Mucosa of descending colon (tissue), 3 donors: Measurements from ENCODE around the gene C11orf21. TPM values are rescaled to one million over a fixed set of nuclear protein-coding genes. Genes with fewer than 3 reads are reported as not detected.

ENCODE experiments used
- ATAC-seq: fragments of 200-7000 bp; cut with Tn5 transposase; one replicate; pipeline ENCODE4 v1.9.1; 2020; ENCODE audit warnings: mild to moderate bottlenecking, moderate library complexity
- DNase-seq, 3 donors: peaks; one replicate each; pipeline ENCODE4 v3.0.0-alpha.2; 2020
- H3K36me3 ChIP-seq: fragments of 200-600 bp; one replicate; pipeline ENCODE4 v1.8.0; 2021; ENCODE audit warnings: low read depth, mild to moderate bottlenecking
- H3K4me1 ChIP-seq: fragments of 200-600 bp; one replicate; pipeline ENCODE4 v1.8.0; 2021; ENCODE audit warnings: low read depth, mild to moderate bottlenecking
- H3K4me3 ChIP-seq: fragments of 200-600 bp; one replicate; pipeline ENCODE4 v1.8.0; 2021; ENCODE audit warnings: mild to moderate bottlenecking
- H3K9me3 ChIP-seq: fragments of 200-600 bp; one replicate; pipeline ENCODE4 v1.8.0; 2021; ENCODE audit warnings: mild to moderate bottlenecking
- intact Hi-C, 2 donors: fragments of 100-400 bp; cut with DNase I in 1 of 2; cut with micrococcal nuclease in 1 of 2; formaldehyde crosslinking; loops; one replicate each; pipeline versions ENCODE4 v1.11.0 to v1.11.1; 2022; cut with DNase I, micrococcal nuclease
- total RNA-seq, 3 donors: library from RNA; stranded (reverse); fragmentation: NEBNext Ultra II Directional in 2 of 3; extraction: Animal tissue kit (Norgen Biotek cat#: 25700) in 2 of 3; gene quantifications; one replicate each; pipeline versions ENCODE4 v1.2.1 to v1.2.4, GENCODE V29; 2021 to 2023
- TF ChIP-seq, protein P1 (sequence below): fragments of 200-600 bp; IDR thresholded peaks from one replicate; pipeline ENCODE4 v1.8.0; 2022; ENCODE audit warnings: antibody characterized with exemption, mild to moderate bottlenecking
- donor health status: DM: no; HTN: no; CAD: no; lungs with moderate emphysema.
- donor health status: DM: no; HTN: no; CAD: no.
- donor health status: DM: no; HTN: yes; CAD: no.

C11orf21 gene
- total RNA-seq, 3 donors from 2014 or later: 0.35 to 2.3 (median 1.9) TPM

DNA sequence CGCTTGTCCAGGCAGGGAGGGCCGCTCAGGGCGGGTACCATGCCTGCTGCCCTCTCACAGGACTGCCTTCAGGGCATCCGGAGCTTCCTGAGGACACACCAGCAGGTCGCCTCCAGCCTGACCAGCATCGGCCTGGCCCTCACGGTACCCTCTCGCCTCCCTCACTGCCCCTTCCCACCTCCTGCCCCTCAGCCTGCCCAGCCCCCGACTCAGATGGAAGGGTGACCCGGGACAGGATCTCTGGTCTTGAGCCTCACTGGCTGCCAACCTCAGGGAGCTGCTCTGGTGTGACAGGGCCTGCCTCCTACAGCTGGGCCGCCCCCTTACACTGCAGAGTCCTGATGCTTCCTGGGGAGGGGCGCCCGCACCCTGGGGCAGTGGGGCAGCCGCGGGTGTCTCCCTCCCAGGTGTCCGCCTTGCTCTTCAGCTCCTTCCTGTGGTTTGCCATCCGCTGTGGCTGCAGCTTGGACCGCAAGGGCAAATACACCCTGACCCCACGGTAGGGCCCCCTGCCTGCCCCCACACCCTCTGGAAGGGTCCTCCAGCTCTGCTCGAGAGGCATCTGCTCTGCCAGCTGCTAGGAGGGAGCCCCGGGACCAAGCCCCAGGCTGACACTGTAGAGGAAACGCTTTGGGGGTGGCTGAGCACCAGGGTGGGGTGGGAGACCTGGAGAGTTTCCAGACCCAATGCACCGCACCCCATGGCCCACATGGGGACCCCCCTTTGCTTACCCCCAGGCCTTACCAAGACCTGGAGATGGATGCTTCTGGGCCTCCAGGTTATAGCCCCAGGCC, 14.6 kb upstream of the C11orf21 start:
- no peaks in the 10 kb centered on the region for H3K9me3 ChIP-seq
- no peaks in the 10 kb centered on the region for H3K36me3 ChIP-seq
- DNase-seq (peak in 1 of 3 donors; percentile 49), ATAC-seq (no peak)
- intact Hi-C loops: no loop called here
- peaks cover 6% of the 10 kb centered on the region for H3K4me1 ChIP-seq
- TF ChIP-seq, protein P1, sequence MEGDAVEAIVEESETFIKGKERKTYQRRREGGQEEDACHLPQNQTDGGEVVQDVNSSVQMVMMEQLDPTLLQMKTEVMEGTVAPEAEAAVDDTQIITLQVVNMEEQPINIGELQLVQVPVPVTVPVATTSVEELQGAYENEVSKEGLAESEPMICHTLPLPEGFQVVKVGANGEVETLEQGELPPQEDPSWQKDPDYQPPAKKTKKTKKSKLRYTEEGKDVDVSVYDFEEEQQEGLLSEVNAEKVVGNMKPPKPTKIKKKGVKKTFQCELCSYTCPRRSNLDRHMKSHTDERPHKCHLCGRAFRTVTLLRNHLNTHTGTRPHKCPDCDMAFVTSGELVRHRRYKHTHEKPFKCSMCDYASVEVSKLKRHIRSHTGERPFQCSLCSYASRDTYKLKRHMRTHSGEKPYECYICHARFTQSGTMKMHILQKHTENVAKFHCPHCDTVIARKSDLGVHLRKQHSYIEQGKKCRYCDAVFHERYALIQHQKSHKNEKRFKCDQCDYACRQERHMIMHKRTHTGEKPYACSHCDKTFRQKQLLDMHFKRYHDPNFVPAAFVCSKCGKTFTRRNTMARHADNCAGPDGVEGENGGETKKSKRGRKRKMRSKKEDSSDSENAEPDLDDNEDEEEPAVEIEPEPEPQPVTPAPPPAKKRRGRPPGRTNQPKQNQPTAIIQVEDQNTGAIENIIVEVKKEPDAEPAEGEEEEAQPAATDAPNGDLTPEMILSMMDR: no peak
- H3K4me3 ChIP-seq: no peak overlapping the region

DNA sequence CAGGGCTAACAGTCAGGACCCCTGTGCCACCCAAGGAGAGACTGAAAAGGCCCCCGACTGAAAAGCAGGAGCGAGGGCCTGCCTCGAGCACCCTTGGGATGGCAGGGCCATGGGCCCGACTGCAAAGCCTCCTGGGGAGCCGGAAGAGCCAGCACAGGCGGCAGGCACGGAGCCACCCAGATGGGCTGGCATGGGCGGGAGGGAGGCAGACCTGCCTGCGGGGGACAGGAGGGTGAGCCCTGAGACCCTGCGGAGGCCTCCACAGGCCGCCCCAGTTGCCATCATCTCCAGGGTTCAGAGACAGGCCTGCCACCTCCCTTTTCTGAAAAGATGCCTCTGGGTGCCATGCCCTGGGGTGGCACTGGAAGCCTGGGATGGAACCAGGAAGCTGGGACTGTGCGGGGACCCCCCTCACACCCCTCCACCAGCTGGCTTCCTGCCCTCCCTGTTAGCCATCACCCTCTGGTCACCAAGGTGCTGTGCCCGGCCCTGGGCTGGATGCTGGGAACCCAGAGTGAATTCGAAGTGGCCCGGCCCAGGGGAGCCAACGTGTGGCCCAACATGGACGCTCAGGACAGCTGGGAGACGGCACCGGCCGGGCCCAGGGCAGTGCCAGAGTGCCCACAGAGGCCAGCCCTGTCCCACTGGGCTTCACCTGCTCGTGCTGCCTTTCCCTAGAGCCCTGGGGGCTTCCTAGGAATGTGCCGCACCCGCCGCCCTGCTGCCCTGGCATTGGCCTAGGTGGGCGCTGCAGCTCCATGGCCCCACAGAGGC, 13.9 kb upstream of the C11orf21 start:
- intact Hi-C loops: no loop called here

DNA sequence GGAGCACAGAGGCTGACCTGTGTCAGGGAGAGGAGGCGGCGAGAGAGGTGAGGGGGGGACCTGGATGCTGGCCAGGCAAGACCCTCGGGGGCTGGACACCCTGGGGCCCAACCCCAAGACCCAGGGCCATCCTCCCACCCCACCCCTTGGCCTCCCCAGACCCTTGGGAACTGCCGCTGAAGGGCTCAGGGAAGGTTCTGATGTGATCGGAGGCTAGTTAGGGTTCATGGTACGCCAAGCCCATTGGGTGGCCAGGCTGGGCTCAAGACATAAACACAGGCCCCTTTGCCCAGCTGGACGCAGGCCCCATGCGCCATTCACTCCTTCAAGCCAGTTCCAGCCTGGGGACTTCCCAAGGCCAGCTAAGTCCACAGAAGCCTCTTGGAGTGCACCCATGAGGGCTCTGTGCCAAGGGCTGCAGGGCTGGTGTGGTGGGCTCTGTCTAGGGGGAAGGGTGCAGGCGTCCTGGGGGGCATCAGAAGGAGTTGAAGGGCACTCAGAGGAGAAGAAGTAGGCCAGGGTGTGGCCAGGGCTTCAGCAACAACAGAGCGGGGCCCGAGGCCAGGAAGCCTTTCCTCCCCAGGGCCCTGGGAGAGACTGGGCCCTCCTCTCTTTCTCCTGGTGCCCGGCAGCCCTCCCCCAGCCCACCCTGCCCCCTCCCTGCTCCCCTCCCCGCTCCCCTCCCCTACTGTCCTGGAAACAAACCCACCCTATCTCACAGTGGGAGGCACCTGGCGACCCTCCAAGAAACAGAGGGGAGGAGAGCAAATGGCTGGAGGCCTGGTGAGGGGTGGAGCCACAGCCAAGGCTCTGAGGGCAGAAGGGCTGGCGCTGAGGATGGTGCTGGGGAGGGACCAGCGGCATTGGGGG, 13.0 kb upstream of the C11orf21 start:
- DNase-seq: peak; percentile 58 to 72 (median 71)
- H3K4me1 ChIP-seq: peaks cover 6% of the 10 kb centered on the region

More for the DNA sequence above, 13.9 kb upstream of the C11orf21 start:
- DNase-seq (peak in 1 of 3 donors; percentile 44), ATAC-seq (no peak)
- TF ChIP-seq, protein P1: no peak
- Histone ChIP-seq H3K4me3 (no peak overlapping the region), H3K36me3 (no peaks in the 10 kb centered on the region), H3K4me1 (peaks cover 6% of the 10 kb centered on the region), H3K9me3 (no peaks in the 10 kb centered on the region)

DNA sequence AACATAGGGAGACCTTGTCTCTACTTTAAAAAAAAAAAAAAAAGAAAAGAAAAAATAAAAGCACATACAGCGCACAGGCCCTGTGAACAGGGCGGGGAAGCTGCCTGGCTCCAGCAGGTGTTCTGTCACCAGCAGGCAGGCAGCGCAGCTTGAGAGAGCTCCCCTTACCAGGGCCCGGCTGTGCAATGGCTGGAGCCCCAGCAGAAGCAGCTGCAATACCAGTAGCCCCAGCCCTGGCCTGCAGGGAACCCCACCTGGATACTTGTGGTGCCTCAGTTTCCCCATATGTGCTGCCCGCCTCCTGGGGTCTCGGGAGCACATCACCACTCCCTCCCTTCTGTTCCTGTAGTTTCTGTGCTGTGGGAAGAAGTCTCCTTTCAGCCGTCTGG, 12.4 kb upstream of the C11orf21 start:
- Histone ChIP-seq H3K36me3 (no peaks in the 10 kb centered on the region), H3K9me3 (no peaks in the 10 kb centered on the region), H3K4me1 (peaks cover 6% of the 10 kb centered on the region), H3K4me3 (no peak overlapping the region)
- intact Hi-C loops: no loop called here
- ATAC-seq: no peak
- DNase-seq: peak in 1 of 3 donors; percentile 15
- TF ChIP-seq, protein P1: no peak

More for the DNA sequence above, 13.0 kb upstream of the C11orf21 start:
- H3K9me3 ChIP-seq: no peaks in the 10 kb centered on the region
- intact Hi-C loops: no loop called here
- TF ChIP-seq, protein P1: no peak
- no peak overlapping the region for H3K4me3 ChIP-seq
- H3K36me3 ChIP-seq: no peaks in the 10 kb centered on the region
- peak; percentile 45 for ATAC-seq
